ENCODE measurements around the gene NAAA.
"Not testable (repeated sequence)": the region's sequence is repeated elsewhere in the genome, so short reads cannot be mapped to it uniquely, and the experiment has no call there.

Gene NAAA

GRCh38 chr4:75940692-75941253, at the start of gene NAAA:
Gene NAAA (minus strand): TSS chr4:75941013. CDS start chr4:75940949, 64 bp downstream.
- DNase-seq (ENCODE audit: low spot score), result peak; percentile 85

- DNase-seq (ENCODE audit: low spot score), result no peak
Measured at GRCh38 chr4:75989846-75990528, 49.2 kb upstream of the NAAA start.

- DNase-seq (ENCODE audit: low spot score), result peak; percentile 95
Measured at GRCh38 chr4:75985116-75985515, 44.3 kb upstream of the NAAA start.

GRCh38 chr4:75980576-75980975, 39.8 kb upstream of the NAAA start:
- no peak for DNase-seq (ENCODE audit: low spot score)

- DNase-seq (ENCODE audit: low spot score), result no peak
Measured at GRCh38 chr4:75976177-75976576, 35.4 kb upstream of the NAAA start.

GRCh38 chr4:75973766-75974165, 33.0 kb upstream of the NAAA start:
- no peak for DNase-seq (ENCODE audit: low spot score)

- no peak for DNase-seq (ENCODE audit: low spot score)
Measured at GRCh38 chr4:75968084-75968483, 27.3 kb upstream of the NAAA start.

- no peak for DNase-seq (ENCODE audit: low spot score)
Measured at GRCh38 chr4:75963558-75963957, 22.7 kb upstream of the NAAA start.

GRCh38 chr4:75962072-75962471, 21.3 kb upstream of the NAAA start:
- DNase-seq (ENCODE audit: low spot score), result not testable (repeated sequence)

GRCh38 chr4:75958546-75958945, 17.7 kb upstream of the NAAA start:
- DNase-seq (ENCODE audit: low spot score), result not testable (repeated sequence)

- not testable (repeated sequence) for DNase-seq (ENCODE audit: low spot score)
Measured at GRCh38 chr4:75954811-75955210, 14.0 kb upstream of the NAAA start.

- DNase-seq (ENCODE audit: low spot score), result no peak
Measured at GRCh38 chr4:75953509-75953908, 12.7 kb upstream of the NAAA start.

- DNase-seq (ENCODE audit: low spot score), result no peak
Measured at GRCh38 chr4:75950213-75950815, 9.5 kb upstream of the NAAA start.

- no peak for DNase-seq (ENCODE audit: low spot score)
Measured at GRCh38 chr4:75948822-75949444, 8.1 kb upstream of the NAAA start.

- DNase-seq (ENCODE audit: low spot score), result peak; percentile 83
Measured at GRCh38 chr4:75939890-75940691, 722 bp downstream of the NAAA start.

- no peak for DNase-seq (ENCODE audit: low spot score)
Measured at GRCh38 chr4:75935628-75936027, 5.2 kb downstream of the NAAA start.

- DNase-seq (ENCODE audit: low spot score), result no peak
Measured at GRCh38 chr4:75930152-75930551, 10.7 kb downstream of the NAAA start.

- not testable (repeated sequence) for DNase-seq (ENCODE audit: low spot score)
Measured at GRCh38 chr4:75924916-75925315, 15.9 kb downstream of the NAAA start.

GRCh38 chr4:75924309-75924827, 16.4 kb downstream of the NAAA start:
- no peak for DNase-seq (ENCODE audit: low spot score)

GRCh38 chr4:75922588-75922987, 18.2 kb downstream of the NAAA start:
- DNase-seq (ENCODE audit: low spot score), result no peak

- no peak for DNase-seq (ENCODE audit: low spot score)
Measured at GRCh38 chr4:75921910-75922309, 18.9 kb downstream of the NAAA start.

- no peak for DNase-seq (ENCODE audit: low spot score)
Measured at GRCh38 chr4:75920327-75920726, 20.5 kb downstream of the NAAA start.

All from AG08395 (cell line).